GM12891 (cell line): ENCODE measurements around the gene RAB11B.

Experiments
- POLR2A ChIP-seq: IDR thresholded peaks from 2 replicates; pipeline ENCODE4 v1.6.1; 2011; ENCODE audit warnings: low read depth, low read length, control low read depth
- POLR2AphosphoS5 ChIP-seq: IDR thresholded peaks from 2 replicates; pipeline ENCODE4 v1.6.1; 2011; ENCODE audit warnings: low read depth, low read length, control low read depth
- SPI1 ChIP-seq: IDR thresholded peaks from 2 replicates; pipeline ENCODE4 v1.6.1; 2011; ENCODE audit warnings: low read depth, low read length, control low read depth
- TAF1 ChIP-seq: IDR thresholded peaks from 2 replicates; pipeline ENCODE4 v1.6.1; 2011; ENCODE audit warnings: low read depth, low read length, control low read depth

GRCh38 chr19:8363803-8364771, 26.1 kb upstream of the RAB11B start, which contains the start of gene ANGPTL4:
- TF ChIP-seq POLR2AphosphoS5 = no peak
- no peak for TF ChIP-seq POLR2A
- no peak for TF ChIP-seq TAF1
- TF ChIP-seq SPI1 = no peak
